Neural crest cell (in vitro differentiated cells): ENCODE results near the gene HOXA11. TPM values are rescaled to one million over a fixed set of nuclear protein-coding genes. Genes with fewer than 3 reads are reported as not detected.

Source experiments
- DNase-seq: peaks from one replicate; pipeline ENCODE4 v3.0.0; 2021; ENCODE audit warnings: low read depth, mixed read lengths, low spot score
- H3K27ac Mint-ChIP-seq: one replicate; pipeline ENCODE4 v1.8.0; 2021; ENCODE audit warnings: mild to moderate bottlenecking, mixed read lengths; ENCODE audit not compliant: unreplicated experiment
- H3K27me3 Mint-ChIP-seq: 2 replicates; pipeline ENCODE4 v1.8.0; 2021; ENCODE audit warnings: low read depth, mild to moderate bottlenecking, mixed read lengths
- H3K36me3 Mint-ChIP-seq: 2 replicates; pipeline ENCODE4 v1.8.0; 2021; ENCODE audit warnings: low read depth, mild to moderate bottlenecking, mixed read lengths
- H3K4me1 Mint-ChIP-seq: 2 replicates; pipeline ENCODE4 v1.8.0; 2021; ENCODE audit warnings: mixed read lengths
- H3K4me3 Mint-ChIP-seq: one replicate; pipeline ENCODE4 v1.8.0; 2021; ENCODE audit warnings: mild to moderate bottlenecking, mixed read lengths
- H3K9me3 Mint-ChIP-seq: 2 replicates; pipeline ENCODE4 v1.8.0; 2021; ENCODE audit warnings: mixed read lengths
- total RNA-seq: library from RNA; stranded (reverse); gene quantifications from 2 replicates; pipeline ENCODE4 v1.2.1, GENCODE V29; 2021
- TF ChIP-seq, protein P1 (sequence below): fragments of 200-600 bp; sonication (generic); conservative IDR thresholded peaks from 2 replicates; pipeline ENCODE4 v1.5.0; 2021; ENCODE audit warnings: antibody characterized with exemption, mild to moderate bottlenecking

The HOXA11 gene
- total RNA-seq, 1 donor from 2014 or later = not detected

DNA sequence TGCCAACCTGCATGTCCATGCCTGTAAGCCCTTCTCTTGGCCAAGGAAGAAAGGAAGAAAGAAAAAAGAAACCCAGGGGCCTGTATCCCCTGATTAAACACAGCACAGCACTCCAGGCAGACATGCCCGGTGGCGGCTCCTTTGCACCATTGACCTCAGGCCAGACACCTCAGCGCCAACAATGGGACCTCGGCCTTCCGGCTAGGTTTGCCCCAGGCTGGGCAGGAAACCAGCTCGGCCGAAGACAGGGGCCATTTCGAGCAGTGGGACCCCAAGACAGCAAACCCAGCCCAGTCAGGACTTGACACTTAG is 13.8 kb downstream of the HOXA11 start:
- DNase-seq = no peak
- Mint-ChIP-seq H3K27me3 (peaks cover 93% of the 10 kb centered on the region), H3K36me3 (peaks cover 2% of the 10 kb centered on the region), H3K9me3 (no peaks in the 10 kb centered on the region), H3K27ac (no peak overlapping the region), H3K4me3 (peak overlapping the region; percentile 22), H3K4me1 (peaks cover 13% of the 10 kb centered on the region)
- TF ChIP-seq, protein P1, sequence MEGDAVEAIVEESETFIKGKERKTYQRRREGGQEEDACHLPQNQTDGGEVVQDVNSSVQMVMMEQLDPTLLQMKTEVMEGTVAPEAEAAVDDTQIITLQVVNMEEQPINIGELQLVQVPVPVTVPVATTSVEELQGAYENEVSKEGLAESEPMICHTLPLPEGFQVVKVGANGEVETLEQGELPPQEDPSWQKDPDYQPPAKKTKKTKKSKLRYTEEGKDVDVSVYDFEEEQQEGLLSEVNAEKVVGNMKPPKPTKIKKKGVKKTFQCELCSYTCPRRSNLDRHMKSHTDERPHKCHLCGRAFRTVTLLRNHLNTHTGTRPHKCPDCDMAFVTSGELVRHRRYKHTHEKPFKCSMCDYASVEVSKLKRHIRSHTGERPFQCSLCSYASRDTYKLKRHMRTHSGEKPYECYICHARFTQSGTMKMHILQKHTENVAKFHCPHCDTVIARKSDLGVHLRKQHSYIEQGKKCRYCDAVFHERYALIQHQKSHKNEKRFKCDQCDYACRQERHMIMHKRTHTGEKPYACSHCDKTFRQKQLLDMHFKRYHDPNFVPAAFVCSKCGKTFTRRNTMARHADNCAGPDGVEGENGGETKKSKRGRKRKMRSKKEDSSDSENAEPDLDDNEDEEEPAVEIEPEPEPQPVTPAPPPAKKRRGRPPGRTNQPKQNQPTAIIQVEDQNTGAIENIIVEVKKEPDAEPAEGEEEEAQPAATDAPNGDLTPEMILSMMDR = no peak

- peaks cover 3% of the 10 kb centered on the region for H3K36me3 Mint-ChIP-seq
- TF ChIP-seq, protein P1 = no peak
- H3K27ac Mint-ChIP-seq = no peak overlapping the region
- H3K27me3 Mint-ChIP-seq = peaks cover 93% of the 10 kb centered on the region
- no peak for DNase-seq
- H3K4me1 Mint-ChIP-seq = peaks cover 13% of the 10 kb centered on the region
- no peaks in the 10 kb centered on the region for H3K9me3 Mint-ChIP-seq
- H3K4me3 Mint-ChIP-seq = peak overlapping the region; percentile 62
Measured at GRCh38 chr7:27170426-27171324, 14.4 kb downstream of the HOXA11 start.

GRCh38 chr7:27169658-27170425 is 15.2 kb downstream of the HOXA11 start:
- TF ChIP-seq, protein P1 = no peak
- H3K4me1 Mint-ChIP-seq = peaks cover 13% of the 10 kb centered on the region
- H3K4me3 Mint-ChIP-seq = peak overlapping the region; percentile 62
- no peaks in the 10 kb centered on the region for H3K9me3 Mint-ChIP-seq
- H3K36me3 Mint-ChIP-seq = peaks cover 5% of the 10 kb centered on the region
- H3K27me3 Mint-ChIP-seq = peaks cover 92% of the 10 kb centered on the region
- no peak overlapping the region for H3K27ac Mint-ChIP-seq
- no peak for DNase-seq

DNA sequence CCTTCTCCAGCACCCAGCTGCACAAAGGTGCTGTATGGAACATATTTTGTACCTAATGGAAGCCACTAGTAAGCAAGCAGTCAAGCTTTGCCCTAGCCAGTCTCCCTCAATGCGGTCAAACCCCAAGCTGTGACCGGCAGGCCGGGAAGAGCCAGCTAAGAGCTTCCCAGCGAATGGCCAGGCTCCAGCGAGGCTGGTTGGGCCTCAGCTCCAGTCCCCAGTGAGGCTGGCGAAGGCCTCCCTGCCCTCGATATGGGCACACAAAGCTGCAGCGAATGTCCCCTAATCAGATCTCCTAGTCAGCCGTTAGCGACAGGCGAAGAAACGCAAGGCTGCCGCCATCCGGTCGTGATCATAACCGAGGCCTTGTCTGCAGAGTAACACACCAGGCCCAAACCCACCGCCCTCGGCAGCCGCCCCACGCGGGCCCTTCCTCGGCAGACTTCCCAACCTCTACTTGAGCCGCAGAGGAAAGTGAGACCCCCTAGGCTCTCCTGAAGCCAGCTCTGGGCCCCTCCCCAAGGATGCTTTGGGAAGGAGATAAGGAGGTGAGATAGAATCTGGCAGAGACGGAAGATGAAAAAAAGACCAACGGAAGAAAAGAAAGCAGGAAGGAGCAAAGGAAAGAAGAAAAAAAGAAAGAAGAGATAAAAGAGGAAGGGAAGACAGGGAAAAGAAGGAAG is 16.6 kb downstream of the HOXA11 start:
- peaks cover 96% of the 10 kb centered on the region for H3K27me3 Mint-ChIP-seq

GRCh38 chr7:27167916-27168264 is 17.1 kb downstream of the HOXA11 start:
- Mint-ChIP-seq H3K27me3 (peaks cover 98% of the 10 kb centered on the region), H3K4me1 (peaks cover 18% of the 10 kb centered on the region), H3K36me3 (peaks cover 9% of the 10 kb centered on the region), H3K27ac (no peak overlapping the region), H3K9me3 (no peaks in the 10 kb centered on the region), H3K4me3 (peak overlapping the region; percentile 54)
- DNase-seq = no peak
- TF ChIP-seq, protein P1 = no peak

More for the DNA sequence above, 16.6 kb downstream of the HOXA11 start:
- H3K4me3 Mint-ChIP-seq = peak overlapping the region; percentile 54
- no peak for DNase-seq
- peaks cover 9% of the 10 kb centered on the region for H3K36me3 Mint-ChIP-seq
- no peaks in the 10 kb centered on the region for H3K9me3 Mint-ChIP-seq
- no peak overlapping the region for H3K27ac Mint-ChIP-seq
- peaks cover 18% of the 10 kb centered on the region for H3K4me1 Mint-ChIP-seq
- TF ChIP-seq, protein P1 = no peak
